Measurements from ENCODE around the gene FGD5.

GRCh38 chr3:14959359-14959943 is 140.7 kb downstream of the FGD5 start:
- TF ChIP-seq POLR2AphosphoS5 (IDR thresholded peaks at IDR 0.05), result no peak
- no peak for TF ChIP-seq CTCF (IDR thresholded peaks at IDR 0.05)
